Caco-2 (cell line): ENCODE results near the gene RIMS1. TPM values are rescaled to one million over a fixed set of nuclear protein-coding genes. Genes with fewer than 3 reads are reported as not detected.

Experiments
- BruUV-seq: library from RNA; stranded (reverse); fragments of 400-500 nt; replicated peaks from 2 replicates; lab custom pipeline; 2021; lab: Mats Ljungman, UMichigan
- CTCF ChIA-PET: fragments of 300-600 bp; sonication (Branson Sonifier 250); formaldehyde crosslinking; loops from one replicate; lab custom pipeline; 2022; ENCODE audit warnings: antibody characterized with exemption; lab: Charles Lee
- POLR2A ChIA-PET: fragments of 300-600 bp; sonication (Branson Sonifier 250); formaldehyde crosslinking; loops from one replicate; lab custom pipeline; 2022; ENCODE audit warnings: antibody characterized with exemption; lab: Charles Lee
- DNase-seq, 2 experiments: peaks; one replicate each; pipeline versions ENCODE4 v3.0.0 to v3.0.0-alpha.2; 2020 to 2022
- H3K27me3 ChIP-seq: replicated peaks from 2 replicates; pipeline ENCODE4 v1.6.0; 2011; ENCODE audit warnings: low read length; ENCODE audit not compliant: control insufficient read depth, insufficient read depth
- H3K36me3 ChIP-seq: 2 replicates; pipeline ENCODE4 v1.5.1; 2011; ENCODE audit warnings: low read length; ENCODE audit not compliant: control insufficient read depth, insufficient read depth
- H3K4me1 ChIP-seq: fragments of 250-450 bp; sonication (Bioruptor Pico); 2 replicates; pipeline ENCODE4 v1.5.1; 2020; ENCODE audit warnings: mild to moderate bottlenecking
- H3K4me3 ChIP-seq: 2 replicates; pipeline ENCODE4 v1.5.1; 2011; ENCODE audit warnings: low read depth, mild to moderate bottlenecking, control low read depth, low read length
- H3K9me3 ChIP-seq: fragments of 250-450 bp; sonication (Bioruptor Pico); 2 replicates; pipeline ENCODE4 v1.5.1; 2020; ENCODE audit warnings: mild to moderate bottlenecking, moderate library complexity
- H3K27ac Mint-ChIP-seq: one replicate; pipeline ENCODE4 v1.8.0; 2022; ENCODE audit warnings: mixed read lengths; ENCODE audit not compliant: unreplicated experiment
- H3K27me3 Mint-ChIP-seq: one replicate; pipeline ENCODE4 v1.8.0; 2022; ENCODE audit warnings: mixed read lengths; ENCODE audit not compliant: insufficient read depth, unreplicated experiment
- H3K36me3 Mint-ChIP-seq: one replicate; pipeline ENCODE4 v1.8.0; 2022; ENCODE audit warnings: mild to moderate bottlenecking, mixed read lengths; ENCODE audit not compliant: insufficient read depth, unreplicated experiment
- H3K4me1 Mint-ChIP-seq: one replicate; pipeline ENCODE4 v1.8.0; 2022; ENCODE audit warnings: low read depth, mixed read lengths; ENCODE audit not compliant: unreplicated experiment
- H3K4me3 Mint-ChIP-seq: one replicate; pipeline ENCODE4 v1.8.0; 2022; ENCODE audit warnings: mild to moderate bottlenecking, moderate library complexity, mixed read lengths; ENCODE audit not compliant: unreplicated experiment
- H3K9me3 Mint-ChIP-seq: one replicate; pipeline ENCODE4 v1.8.0; 2022; ENCODE audit warnings: mixed read lengths; ENCODE audit not compliant: unreplicated experiment
- CTCF ChIP-seq, 2 experiments: fragments of 200-600 bp in 1 of 2; IDR thresholded peaks; 1 replicate in 1 of 2; 2 replicates in 1 of 2; pipeline versions ENCODE4 v1.5.1 to v1.8.0; 2011 to 2022; ENCODE audit warnings: antibody characterized with exemption in 1 of 2, control low read depth in 1 of 2, inconsistent platforms in 1 of 2, low read depth in 1 of 2, low read length in 1 of 2, mild to moderate bottlenecking in 1 of 2, moderate library complexity in 1 of 2; ENCODE audit not compliant: insufficient read depth in 1 of 2, severe bottlenecking in 1 of 2, unreplicated experiment in 1 of 2
- intact Hi-C: fragments of 100-400 bp; cut with micrococcal nuclease; formaldehyde crosslinking; loops from one replicate; pipeline ENCODE4 v1.10.0; 2022; ENCODE audit not compliant: unreplicated experiment
- total RNA-seq: library from RNA; stranded (reverse); gene quantifications from 2 replicates; pipeline ENCODE4 v1.2.3, GENCODE V29; 2022

RIMS1 gene
- total RNA-seq, 1 experiment from 2014 or later: 3.4 TPM

GRCh38 chr6:72422171-72422570, 535.8 kb downstream of the RIMS1 start:
- no peaks in the 10 kb centered on the region for H3K36me3 Mint-ChIP-seq
- POLR2A ChIA-PET: no interaction called here

GRCh38 chr6:72424476-72424875, 538.1 kb downstream of the RIMS1 start:
- Histone ChIP-seq H3K27me3 (no peaks in the 10 kb centered on the region), H3K4me1 (no peaks in the 10 kb centered on the region), H3K4me3 (no peak overlapping the region), H3K9me3 (no peaks in the 10 kb centered on the region), H3K36me3 (no peaks in the 10 kb centered on the region)
- H3K4me1 Mint-ChIP-seq: no peaks in the 10 kb centered on the region
- H3K27me3 Mint-ChIP-seq: no peaks in the 10 kb centered on the region
- ChIA-PET POLR2A (no interaction called here), CTCF (no interaction called here)
- no peaks in the 10 kb centered on the region for H3K36me3 Mint-ChIP-seq
- no peak for DNase-seq
- no peak for TF ChIP-seq CTCF (IDR thresholded peaks at IDR 0.05; ENCODE audit: insufficient read depth in 1 of 2, low read depth in 1 of 2, low read length in 1 of 2, severe bottlenecking in 1 of 2, unreplicated experiment in 1 of 2)
- no peaks in the 10 kb centered on the region for H3K9me3 Mint-ChIP-seq
- intact Hi-C loops: no loop called here
- BruUV-seq: no TSS peak
- H3K27ac Mint-ChIP-seq: no peak overlapping the region
- no peak overlapping the region for H3K4me3 Mint-ChIP-seq

More at GRCh38 chr6:72422171-72422570, 535.8 kb downstream of the RIMS1 start:
- Histone ChIP-seq H3K4me3 (no peak overlapping the region), H3K36me3 (no peaks in the 10 kb centered on the region), H3K4me1 (no peaks in the 10 kb centered on the region), H3K27me3 (no peaks in the 10 kb centered on the region), H3K9me3 (no peaks in the 10 kb centered on the region)
- DNase-seq: no peak
- Mint-ChIP-seq H3K27ac (no peak overlapping the region), H3K4me3 (no peak overlapping the region), H3K4me1 (no peaks in the 10 kb centered on the region), H3K9me3 (no peaks in the 10 kb centered on the region), H3K27me3 (no peaks in the 10 kb centered on the region)
- TF ChIP-seq CTCF (IDR thresholded peaks at IDR 0.05; ENCODE audit: insufficient read depth in 1 of 2, low read depth in 1 of 2, low read length in 1 of 2, severe bottlenecking in 1 of 2, unreplicated experiment in 1 of 2): no peak
- no TSS peak for BruUV-seq
- intact Hi-C loops: no loop called here
- CTCF ChIA-PET: interaction anchor here (1.7 kb wide), 1 partner anchor 10 kb away, joined by 6 read pairs; no protein-coding TSS in a partner anchor

GRCh38 chr6:72425003-72425681, 538.8 kb downstream of the RIMS1 start:
- ChIA-PET CTCF (no interaction called here), POLR2A (no interaction called here)
- H3K27ac Mint-ChIP-seq: no peak overlapping the region
- Histone ChIP-seq H3K9me3 (no peaks in the 10 kb centered on the region), H3K36me3 (no peaks in the 10 kb centered on the region), H3K4me3 (no peak overlapping the region), H3K4me1 (no peaks in the 10 kb centered on the region), H3K27me3 (no peaks in the 10 kb centered on the region)
- no TSS peak for BruUV-seq
- no peak for DNase-seq
- intact Hi-C loops: no loop called here
- H3K4me3 Mint-ChIP-seq: no peak overlapping the region
- H3K9me3 Mint-ChIP-seq: no peaks in the 10 kb centered on the region
- no peak for TF ChIP-seq CTCF (IDR thresholded peaks at IDR 0.05; ENCODE audit: insufficient read depth in 1 of 2, low read depth in 1 of 2, low read length in 1 of 2, severe bottlenecking in 1 of 2, unreplicated experiment in 1 of 2)
- H3K27me3 Mint-ChIP-seq: no peaks in the 10 kb centered on the region
- no peaks in the 10 kb centered on the region for H3K4me1 Mint-ChIP-seq
- H3K36me3 Mint-ChIP-seq: no peaks in the 10 kb centered on the region
